Stimulated activated CD8-positive, alpha-beta memory T cell treated with anti-CD3 and anti-CD28 coated beads, Interleukin-15, amount 100 ng/mL, for 24 hours (primary cell): ENCODE measurements around the gene HOXB3.

Experiments used
- DNase-seq: peaks from one replicate; pipeline ENCODE4 v3.0.0-alpha.2; 2020; ENCODE audit warnings: low read depth

The HOXB3 gene

DNA sequence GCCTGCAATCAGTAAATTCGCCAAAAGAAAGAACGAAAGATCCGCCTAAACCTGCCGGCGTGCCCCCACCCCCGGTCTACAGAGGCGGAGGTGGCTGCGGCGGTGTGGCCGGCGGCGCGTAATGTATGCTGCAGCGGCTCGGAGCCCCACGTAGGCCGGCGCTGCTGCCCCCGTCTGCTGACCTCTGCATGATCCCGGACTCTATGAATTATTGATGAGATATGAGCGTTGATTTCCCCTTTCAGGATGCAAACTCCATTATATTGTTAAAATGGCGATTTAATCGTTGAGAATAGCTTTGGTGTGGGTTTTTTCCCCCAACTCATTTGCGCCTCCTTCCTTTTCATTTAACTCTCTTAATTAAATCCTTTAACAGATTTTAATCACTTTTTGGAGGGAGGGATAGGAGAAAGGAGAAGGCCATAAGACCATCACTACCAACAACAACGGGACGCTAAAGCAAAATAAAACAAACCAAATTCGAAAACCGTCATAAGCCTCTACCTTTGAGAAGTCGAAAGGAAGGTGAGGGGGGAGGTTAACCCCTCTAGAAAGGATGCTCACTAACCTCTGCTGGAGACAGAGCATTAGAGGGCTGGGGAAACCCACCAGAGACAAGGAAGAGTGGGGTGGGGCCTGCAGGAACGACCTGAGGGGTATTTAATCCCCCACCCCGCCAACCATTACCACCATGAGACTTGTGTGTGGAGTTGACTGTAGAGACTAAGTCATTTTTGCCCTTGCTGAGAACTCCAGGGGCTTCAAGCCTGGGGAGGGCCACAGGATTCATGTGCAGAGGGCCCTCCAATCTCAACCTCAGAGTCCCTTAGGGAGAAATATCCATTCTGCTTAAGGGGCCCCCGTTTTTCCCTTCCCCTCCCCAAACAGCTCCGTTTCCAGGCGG, 3.4 kb downstream of the HOXB3 start:
- DNase-seq, result no peak

DNA sequence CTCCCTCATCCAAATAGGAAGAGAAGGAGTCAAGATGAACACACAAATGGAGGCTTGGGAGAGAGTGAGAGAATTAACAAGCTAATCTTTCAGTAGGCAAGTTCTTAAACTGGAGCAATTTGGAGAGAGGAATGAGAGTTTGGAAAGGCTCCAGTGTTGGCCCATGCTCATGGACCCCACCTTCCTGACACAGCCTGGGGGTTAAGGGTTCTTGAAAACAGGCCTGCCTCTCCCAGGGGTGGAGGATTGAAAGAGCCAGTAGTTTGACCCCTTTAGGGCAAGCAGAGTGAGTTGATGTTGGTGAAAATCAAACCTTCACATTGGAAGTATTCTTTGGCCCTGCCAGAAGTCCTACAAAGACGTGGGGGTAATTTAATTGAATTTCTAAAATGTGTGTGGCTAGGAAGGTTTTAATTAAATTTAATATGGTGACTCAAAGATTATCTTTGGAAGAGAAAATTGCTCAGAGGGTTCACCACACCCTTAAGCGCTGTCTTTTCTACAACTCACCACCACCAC, 5.8 kb downstream of the HOXB3 start:
- no peak for DNase-seq

DNA sequence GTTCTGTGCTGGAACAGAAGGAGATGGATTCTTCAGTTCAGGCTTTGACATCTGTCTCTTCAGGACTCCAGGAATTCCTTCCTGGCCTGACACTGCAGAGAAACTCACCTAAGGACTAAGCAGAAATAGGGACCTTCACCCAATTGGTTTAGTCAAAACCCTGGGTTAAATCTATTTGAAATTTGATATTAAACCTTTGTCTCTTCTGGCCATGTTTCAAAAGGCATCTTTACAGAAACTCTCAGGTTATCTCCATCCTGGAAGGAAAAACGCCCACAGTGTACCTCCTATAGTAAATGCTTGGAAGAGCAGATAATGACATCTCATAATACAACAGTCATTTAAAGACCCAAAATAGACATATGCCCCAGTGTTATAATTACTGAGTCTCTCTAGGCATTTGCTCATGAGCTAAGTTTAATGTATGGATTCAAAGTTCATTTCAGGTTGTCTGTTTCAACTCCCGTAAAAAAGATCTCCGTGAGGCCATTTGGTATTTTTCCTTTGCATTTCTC, 6.3 kb downstream of the HOXB3 start:
- DNase-seq, result no peak

DNA sequence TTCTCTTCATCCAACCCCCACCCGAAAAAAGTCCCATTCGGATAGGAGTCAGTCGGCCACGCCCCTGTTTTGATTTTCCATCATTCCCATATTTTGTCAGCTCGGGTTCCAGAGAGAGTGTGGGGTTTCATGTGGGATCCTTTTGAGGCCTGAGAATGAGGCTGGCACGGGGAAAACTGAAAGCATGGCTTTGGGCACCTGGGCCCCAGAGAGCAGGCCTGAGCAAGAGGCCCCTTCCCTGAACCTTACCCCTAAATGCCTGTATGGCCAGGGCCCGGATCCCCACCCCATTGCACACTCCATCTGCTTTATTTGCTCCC, 7.3 kb downstream of the HOXB3 start:
- DNase-seq, result no peak

DNA sequence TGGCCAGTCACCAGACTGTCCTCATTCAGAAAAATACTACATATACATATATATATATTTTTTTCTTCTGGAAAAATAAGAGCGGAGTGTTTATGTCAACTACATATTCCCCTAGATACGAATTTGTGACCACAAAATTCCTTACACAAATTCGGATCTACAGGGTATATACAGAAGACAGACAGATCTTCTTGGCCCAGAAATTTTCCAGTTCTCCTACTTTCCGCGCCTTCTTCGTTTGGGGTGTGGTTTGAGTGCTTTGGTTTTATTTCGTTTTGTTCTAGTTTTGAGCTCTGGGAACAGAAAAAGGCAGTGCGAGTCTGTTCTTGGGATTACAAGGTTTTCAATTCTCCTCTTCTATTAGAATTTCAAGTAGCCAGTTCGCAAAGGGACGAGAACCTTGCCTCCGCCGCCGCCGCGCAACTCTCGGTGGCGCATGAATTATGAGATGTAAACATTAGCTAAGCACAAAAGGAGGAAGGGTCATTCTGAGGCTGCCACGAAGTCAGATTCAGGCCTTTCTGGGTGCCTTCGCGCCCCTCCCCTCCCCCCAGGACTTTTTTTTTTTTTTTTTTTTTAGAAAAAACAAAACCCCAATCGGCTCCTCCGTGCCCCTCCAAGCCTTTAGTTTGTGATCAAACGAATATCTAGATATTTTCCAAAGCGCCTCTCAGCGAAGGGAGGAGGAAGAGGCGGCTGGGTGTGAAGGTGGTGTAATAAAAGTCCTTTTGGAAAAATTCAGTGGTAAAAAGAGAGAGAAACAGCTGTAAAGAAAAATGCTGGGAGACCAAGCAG, 10.1 kb downstream of the HOXB3 start:
- no peak for DNase-seq

DNA sequence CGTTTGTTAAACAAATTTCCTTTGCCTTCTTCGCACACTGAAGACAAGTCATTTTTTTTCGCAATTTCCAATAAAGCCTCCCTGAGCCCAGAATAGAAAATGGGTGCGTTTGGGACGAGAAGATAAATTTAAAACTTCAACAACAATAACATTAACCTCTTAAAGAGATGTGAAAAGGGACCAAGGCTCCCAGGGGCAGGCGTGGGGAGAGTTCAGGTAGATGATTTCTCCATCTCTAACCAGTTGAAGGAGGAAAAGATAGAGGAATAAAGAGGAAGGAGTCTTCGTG, 10.6 kb downstream of the HOXB3 start:
- DNase-seq, result no peak

DNA sequence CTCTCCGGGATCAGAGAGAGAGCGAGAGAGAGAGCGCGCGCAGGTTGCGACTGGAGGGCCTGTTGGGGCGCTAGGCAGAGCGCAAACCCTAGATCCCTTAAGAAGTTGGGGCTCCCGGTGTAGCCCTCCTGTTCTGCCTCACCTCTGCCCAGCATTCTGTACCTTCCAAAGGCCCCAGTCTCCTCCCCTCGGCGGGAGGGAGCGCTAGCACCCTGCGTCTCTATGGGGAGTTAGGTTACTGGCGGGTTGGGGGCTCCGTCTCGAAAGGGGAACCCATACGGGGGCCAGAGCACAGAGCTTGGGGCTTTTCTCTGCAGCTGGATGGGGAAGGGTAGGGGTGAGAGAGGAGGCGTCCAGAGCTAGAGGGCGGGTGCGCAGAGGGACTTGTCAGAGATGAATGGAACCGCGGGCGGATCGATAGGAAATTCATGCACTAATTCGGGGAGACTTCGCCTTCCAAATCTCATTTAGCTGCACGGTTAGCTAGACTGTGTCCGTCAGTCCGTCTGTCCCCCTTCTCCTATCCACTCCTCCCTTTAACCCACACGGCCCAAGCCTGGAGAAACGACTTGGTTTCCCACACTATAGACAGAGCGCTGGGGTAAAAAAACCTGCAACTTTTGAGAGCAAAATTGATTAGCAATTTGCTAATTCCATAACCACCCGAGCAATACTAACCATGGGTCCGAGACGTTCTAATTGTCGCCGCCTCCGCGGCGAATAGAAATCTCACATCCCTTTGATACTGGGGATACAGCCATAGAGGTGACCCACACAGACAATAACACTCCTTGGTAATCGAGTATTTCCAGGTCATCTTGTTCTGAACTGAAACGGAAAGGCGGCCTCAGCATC, 11.2 kb downstream of the HOXB3 start:
- no peak for DNase-seq

DNA sequence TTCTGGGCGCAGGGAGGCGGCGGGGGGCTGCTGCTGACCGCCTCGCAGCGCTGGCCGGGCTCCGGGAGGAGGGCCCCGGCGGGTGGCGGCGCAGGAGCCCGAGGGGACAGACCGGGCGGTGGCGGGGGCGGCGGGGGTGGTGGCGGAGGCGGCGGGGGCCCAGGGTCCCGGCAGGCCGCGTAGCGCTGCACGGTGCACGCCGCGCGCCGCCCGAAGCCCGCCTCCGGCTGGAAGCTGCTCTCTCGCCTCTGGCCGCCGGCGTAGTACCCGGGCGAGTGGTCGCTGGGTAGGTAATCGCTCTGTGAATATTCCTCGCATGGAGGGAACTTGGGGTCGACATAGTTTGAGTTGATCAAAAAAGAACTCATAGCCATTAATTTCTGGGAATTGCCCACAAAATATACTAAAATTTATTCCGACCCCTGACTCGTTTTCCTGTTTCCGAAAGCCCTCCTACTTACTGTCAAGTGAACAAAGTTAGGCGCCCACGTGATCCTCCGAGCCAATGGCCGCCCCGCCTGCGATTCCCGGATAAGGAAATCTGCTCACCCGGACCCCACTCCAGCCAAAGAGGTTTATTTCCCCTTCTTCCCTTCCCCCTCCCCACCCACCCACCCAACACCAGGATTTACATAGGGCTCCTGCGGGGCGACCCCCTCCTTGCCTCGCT, 12.0 kb downstream of the HOXB3 start, which contains the start of gene HOXB4:
Gene HOXB4, minus strand, starts transcription at position 405 of the 670 bp plus-strand sequence. Its CDS starts 31 bp downstream, at position 374.
- no peak for DNase-seq

DNA sequence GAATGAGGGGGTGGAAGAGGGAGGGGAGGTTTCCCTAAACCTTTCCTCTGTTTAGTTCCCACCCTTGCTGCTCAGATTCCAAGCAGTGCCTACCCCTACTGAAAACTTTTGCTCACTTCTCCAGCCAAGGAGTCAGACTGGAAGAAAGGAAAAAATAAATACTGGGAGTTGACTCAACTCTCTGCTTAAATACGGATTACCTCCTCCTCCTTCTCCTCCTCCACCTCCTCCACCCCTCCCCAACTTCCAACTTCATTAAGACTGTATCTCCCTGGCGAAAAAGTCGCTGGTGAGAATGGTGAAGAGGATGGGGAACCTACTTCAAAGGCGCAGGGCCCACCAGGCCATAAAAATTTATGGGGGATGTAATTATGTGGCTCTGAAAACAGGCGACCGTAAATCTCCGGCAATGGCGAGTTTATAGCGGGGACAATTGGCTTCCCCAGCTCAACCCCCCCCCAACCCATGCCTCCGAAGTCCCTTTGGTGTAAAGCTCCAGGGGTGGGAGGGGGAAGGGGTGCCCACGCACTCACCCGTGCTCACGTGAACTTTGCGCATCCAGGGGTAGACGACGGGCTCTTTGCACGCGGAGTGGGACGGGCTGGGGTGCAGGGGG, 12.6 kb downstream of the HOXB3 start:
- DNase-seq, result no peak

DNA sequence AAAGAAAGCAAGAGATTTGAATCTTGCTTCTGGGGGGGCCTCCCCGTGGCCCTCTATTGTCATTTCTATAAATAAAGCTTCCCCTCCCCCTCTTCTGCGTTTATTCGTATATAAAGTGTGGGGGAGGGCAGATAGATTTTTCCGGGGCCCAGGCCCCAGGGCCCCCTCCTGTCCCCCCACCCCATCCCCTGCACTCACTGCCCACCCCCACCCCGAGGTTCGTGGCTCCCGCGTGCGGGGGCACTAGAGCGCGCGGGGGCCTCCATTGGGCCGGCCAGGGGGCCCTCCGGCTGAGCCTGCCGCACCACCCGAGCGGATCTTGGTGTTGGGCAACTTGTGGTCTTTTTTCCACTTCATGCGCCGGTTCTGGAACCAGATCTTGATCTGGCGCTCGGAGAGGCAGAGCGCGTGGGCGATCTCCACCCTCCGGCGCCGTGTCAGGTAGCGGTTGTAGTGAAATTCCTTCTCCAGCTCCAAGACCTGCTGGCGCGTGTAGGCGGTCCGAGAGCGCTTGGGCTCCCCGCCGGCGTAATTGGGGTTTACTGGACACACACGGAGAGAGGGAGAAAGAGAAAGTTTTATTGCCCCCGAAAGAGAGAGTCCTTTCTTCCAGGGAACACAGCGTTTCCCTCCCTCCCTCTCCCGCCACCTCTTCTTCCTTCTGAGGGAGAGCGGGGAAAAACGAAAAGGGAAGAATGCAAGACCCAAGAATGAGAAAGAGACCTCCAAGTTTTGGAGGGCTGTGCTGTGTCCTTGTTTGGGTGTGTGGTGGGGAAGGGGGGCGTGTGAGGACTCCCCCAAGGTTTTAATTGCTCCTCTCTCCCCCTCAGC, 13.3 kb downstream of the HOXB3 start:
- DNase-seq, result no peak

DNA sequence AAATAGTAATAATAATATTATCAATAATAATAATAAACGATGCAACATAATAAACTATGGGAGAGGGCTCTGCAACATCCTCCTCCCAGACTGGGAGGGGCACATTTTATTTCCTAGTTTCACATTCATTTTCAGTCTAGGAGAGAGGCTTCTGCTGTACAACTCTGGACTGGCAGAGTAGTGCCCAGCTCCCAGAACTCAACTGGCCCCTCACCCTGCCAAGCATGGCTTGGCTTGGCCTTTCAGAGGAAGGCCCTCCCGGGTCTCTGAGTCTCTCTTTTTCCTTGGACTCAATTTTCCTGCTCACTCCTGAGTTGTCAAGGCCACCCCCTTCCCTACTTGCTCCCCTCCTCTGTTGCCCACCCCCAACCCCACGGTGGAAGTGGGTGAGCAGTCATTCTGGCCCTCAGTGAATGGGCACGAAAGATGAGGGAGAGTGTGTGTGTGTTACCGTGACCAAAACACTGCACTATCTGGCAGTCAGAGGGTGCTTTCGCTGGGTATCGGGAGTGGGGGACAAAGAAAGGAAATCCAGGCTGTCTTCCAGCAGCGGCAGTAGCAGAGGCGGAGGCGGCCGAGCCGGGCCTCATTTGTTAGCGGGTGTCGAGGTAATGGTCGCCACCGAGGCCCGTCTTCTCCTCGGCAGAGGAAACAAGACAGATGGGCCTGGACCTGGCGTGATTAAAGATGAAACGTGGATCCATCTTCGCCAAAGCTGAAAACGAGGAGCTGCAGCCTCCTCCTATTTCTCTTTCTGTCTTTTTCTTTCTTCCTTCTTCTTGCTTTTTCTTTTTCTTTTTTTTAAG, 14.2 kb downstream of the HOXB3 start:
- DNase-seq, result no peak

DNA sequence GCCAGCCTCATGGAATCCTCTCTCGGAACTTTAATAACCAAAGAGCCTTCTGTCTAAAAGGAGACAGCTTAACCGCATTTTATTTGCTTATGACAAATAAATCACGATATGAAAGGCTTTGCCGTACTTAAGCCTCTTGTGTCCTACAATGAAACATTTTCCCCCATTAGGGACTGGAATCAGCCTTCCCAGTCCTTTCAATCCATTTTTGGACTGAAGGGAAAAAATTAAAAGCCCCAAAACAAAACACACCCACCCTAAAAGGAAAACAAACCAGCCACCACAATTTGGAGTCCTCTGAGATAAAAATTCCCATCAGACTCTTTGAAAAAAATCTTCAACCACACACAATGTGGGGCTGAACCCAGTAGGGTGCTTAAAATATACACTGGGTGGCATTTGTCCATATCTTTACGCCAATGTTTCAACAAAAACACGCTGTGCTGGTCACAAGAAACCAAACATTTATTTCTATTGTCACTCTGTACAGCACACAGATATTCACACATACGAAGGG, 14.9 kb downstream of the HOXB3 start:
- no peak for DNase-seq

DNA sequence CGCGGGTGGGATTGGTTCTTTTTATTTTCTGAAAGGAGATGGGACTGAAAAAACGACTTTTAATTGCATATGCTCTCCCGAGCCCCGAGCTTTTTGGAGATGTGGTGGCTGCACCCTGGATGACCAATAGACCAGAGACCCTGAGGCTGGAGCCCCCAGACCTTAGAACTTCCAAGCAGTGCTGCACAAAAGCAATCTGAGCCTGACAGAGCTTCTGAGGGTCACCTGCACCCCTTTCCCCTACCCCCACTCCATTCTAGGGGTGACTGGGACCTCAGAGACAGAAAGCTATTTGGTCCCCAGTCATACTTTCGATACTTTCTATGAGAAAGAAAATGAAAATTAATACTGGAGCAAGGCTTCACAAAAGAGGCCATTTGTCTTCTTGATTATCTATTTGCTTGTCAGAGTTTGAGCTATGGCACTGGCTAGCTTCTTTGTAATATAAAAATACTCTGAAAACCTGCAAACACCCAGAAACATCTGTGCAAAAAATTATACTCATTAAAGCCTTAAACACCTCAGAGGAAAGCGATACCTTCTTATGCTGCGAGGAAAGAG, 15.5 kb downstream of the HOXB3 start:
- DNase-seq, result no peak

DNA sequence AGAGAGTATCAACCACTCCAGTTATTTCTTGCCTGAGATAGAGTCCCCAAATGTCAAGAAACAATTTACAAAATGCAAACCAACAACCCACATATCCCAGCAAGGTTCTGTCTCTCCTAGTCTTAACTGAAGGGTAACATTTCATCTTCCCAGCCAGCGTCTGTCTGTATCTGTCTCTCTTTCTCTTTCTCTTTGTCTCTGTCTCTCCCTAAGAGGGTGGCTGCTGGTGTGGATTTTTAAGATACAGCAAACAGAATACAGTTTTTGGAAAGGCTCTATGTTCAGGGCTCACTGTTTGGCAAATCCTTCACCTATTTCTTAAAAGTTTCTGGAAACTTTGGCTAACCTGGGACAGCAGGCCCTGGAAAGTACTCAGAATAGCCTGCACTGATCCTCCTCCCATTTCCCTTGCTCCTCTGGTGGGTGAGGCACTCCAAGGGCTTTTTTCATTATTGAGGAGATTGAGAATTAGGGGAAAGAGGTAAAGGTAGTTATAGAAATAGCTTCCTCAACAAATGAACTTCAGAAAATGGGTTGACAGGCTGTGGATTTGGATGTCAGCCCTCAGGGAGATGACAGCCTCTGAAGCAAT, 18.1 kb downstream of the HOXB3 start:
- DNase-seq, result no peak

DNA sequence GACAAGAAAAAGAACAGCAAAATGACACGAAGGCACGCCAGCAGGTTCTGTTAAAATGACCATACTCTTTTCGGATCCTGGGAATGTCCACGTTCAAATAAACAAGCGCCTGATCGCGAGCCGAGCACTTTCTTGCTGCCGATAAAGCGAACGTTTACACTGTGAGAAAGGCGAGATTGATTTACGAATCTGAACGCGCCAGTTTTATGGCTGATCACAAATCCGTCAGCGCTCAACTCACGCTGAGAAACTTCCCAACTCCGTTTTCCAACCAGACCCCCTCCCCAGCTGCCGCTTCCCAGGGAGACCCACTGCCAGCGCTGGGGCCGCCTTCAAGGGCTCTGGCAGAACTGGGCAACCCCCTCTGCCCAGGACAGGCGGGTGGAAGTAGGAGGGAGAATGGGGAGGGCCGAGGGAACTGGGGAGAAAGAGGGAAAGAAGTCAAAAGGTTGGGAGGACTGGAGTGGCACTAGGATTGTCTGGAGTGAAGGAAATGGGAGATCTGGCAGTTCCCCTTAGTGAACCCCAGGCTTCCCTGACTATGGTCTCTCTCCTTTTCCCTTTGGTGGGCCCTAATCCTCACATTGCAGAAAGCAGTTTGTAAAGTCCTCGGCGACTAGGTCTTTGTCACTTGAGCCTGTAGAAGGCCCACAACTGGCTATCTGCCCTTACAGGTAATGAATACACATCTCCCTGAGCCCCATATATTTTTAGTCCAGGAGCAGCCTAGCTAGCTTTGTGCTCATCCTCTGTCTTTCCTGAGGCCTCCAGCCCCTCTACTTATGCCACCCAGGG, 18.8 kb downstream of the HOXB3 start:
- no peak for DNase-seq

DNA sequence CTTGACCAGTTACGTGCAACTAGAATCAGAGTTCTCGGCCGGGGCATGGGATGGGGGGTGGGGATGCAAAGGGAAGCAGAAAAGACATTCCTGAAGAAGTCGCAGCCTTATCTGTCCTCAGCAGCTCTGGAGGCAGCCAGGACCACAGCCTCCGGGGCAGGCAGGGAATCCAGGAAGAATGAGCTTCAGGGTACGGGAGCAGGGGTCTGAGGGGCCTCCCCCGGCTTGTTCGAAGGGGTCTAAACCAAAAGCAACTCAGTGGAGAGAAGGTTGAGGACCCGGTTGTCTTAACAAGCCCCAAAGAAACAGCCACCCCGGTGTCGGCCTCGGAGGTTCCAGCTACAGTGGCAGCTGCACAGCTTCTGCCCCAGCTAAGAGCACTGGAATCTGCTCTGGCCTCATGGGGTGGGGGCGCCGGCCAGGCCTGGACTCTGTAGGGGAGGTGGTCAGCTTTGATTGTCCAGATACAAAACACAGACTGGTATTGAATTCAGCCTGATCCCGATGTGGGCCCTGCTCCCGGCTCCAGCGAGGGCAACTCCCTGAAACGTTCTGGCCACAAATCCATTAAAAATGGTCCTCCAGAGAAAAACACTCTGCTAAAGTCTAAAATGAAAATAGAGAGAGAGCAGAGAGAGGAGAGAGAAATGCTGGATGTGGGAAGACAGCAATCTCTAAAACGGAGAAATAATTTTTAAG, 19.6 kb downstream of the HOXB3 start:
- DNase-seq, result no peak
